Amygdala (tissue), 56 donors: Measurements from ENCODE around the gene ALOX12B.
A peak's percentile ranks its signal among the peaks of the same experiment; 100 is the strongest.
"Not testable (repeated sequence)": the region's sequence is repeated elsewhere in the genome, so short reads cannot be mapped to it uniquely, and the experiment has no call there.

Experiments used
- DNase-seq, 56 donors: peaks; one replicate each; lab custom pipeline; 2025; lab: John Stamatoyannopoulos, UW

ALOX12B gene

GRCh38 chr17:8119581-8120519 lies 32.3 kb upstream of the ALOX12B start:
- DNase-seq = peak in 53 of 56 donors; percentile 18 to 89 (median 71)

- DNase-seq = peak; percentile 27 to 92 (median 80)
Measured at GRCh38 chr17:8118769-8119580, 31.5 kb upstream of the ALOX12B start.

GRCh38 chr17:8117980-8118768 lies 30.7 kb upstream of the ALOX12B start, which contains the start of gene ALOXE3:
ALOXE3 (minus strand) TSS chr17:8118514; CDS start chr17:8117990, 524 bp downstream.
- DNase-seq = peak in 11 of 56 donors; percentile 17 to 78 (median 40)

GRCh38 chr17:8117367-8117979 lies 30.0 kb upstream of the ALOX12B start:
- DNase-seq = no peak

GRCh38 chr17:8116776-8117175 lies 29.3 kb upstream of the ALOX12B start:
- no peak for DNase-seq

- no peak for DNase-seq
Measured at GRCh38 chr17:8110907-8111306, 23.4 kb upstream of the ALOX12B start.

- DNase-seq = no peak
Measured at GRCh38 chr17:8110456-8110804, 22.9 kb upstream of the ALOX12B start.

GRCh38 chr17:8109661-8110455 lies 22.3 kb upstream of the ALOX12B start:
- DNase-seq = peak in 15 of 56 donors; percentile 4 to 61 (median 15)

- DNase-seq = peak in 1 of 56 donors; percentile 55
Measured at GRCh38 chr17:8108972-8109660, 21.6 kb upstream of the ALOX12B start.

- not testable (repeated sequence) for DNase-seq
Measured at GRCh38 chr17:8106980-8107379, 19.5 kb upstream of the ALOX12B start.

GRCh38 chr17:8105957-8106398 lies 18.5 kb upstream of the ALOX12B start:
- no peak for DNase-seq

- no peak for DNase-seq
Measured at GRCh38 chr17:8104911-8105310, 17.4 kb upstream of the ALOX12B start.

- no peak for DNase-seq
Measured at GRCh38 chr17:8103549-8103948, 16.0 kb upstream of the ALOX12B start.

- DNase-seq = no peak
Measured at GRCh38 chr17:8101721-8102120, 14.2 kb upstream of the ALOX12B start.

GRCh38 chr17:8100763-8101162 lies 13.2 kb upstream of the ALOX12B start:
- DNase-seq = no peak

GRCh38 chr17:8100111-8100510 lies 12.6 kb upstream of the ALOX12B start:
- DNase-seq = no peak

GRCh38 chr17:8096541-8096940 lies 9.0 kb upstream of the ALOX12B start:
- no peak for DNase-seq

- no peak for DNase-seq
Measured at GRCh38 chr17:8095361-8095760, 7.8 kb upstream of the ALOX12B start.
